Measurements from ENCODE around the gene DCAF11. TPM values are rescaled to one million over a fixed set of nuclear protein-coding genes. Genes with fewer than 3 reads are reported as not detected.

DCAF11 gene
- total RNA-seq, 1 donor from 2014 or later, result 26.9 TPM

- FAIRE-seq, result no peak
- DNase-seq (ENCODE audit: low read depth), result no peak
- Histone ChIP-seq H2AFZ (ENCODE audit: low read depth, low read length) (no peak within 1 kb of the TSS), H3K9ac (ENCODE audit: low read length) (no peak within 1 kb of the TSS), H3K79me2 (ENCODE audit: insufficient read depth, low read length) (no peaks in the 10 kb centered on the region), H3K36me3 (ENCODE audit: insufficient read depth, low read length) (no peaks in the 10 kb centered on the region), H3K9me3 (ENCODE audit: insufficient read depth, low read depth, low read length) (no peaks in the 10 kb centered on the region), H3K27me3 (ENCODE audit: insufficient read depth, low read length) (peaks cover 3% of the 10 kb centered on the region), H3K4me1 (ENCODE audit: insufficient read depth, low read length) (no peaks in the 10 kb centered on the region), H3K4me2 (ENCODE audit: low read length) (no peak within 1 kb of the TSS), H3K4me3 (ENCODE audit: insufficient read depth, low read depth, low read length) (no peak within 1 kb of the TSS), H4K20me1 (ENCODE audit: insufficient read depth, low read length) (no peaks in the 10 kb centered on the region), H3K27ac (ENCODE audit: low read depth, low read length) (no peak within 1 kb of the TSS)
- Mint-ChIP-seq H3K27ac (ENCODE audit: unreplicated experiment) (no peak within 1 kb of the TSS), H3K4me3 (ENCODE audit: unreplicated experiment) (peak within 1 kb of the TSS; percentile 34), H3K9me3 (ENCODE audit: unreplicated experiment) (no peaks in the 10 kb centered on the region), H3K27me3 (ENCODE audit: low read depth, unreplicated experiment) (peaks cover 75% of the 10 kb centered on the region), H3K36me3 (ENCODE audit: low read depth, unreplicated experiment) (peaks cover 2% of the 10 kb centered on the region), H3K4me1 (ENCODE audit: low read depth, unreplicated experiment) (no peaks in the 10 kb centered on the region)
- no peak for TF ChIP-seq EZH2 (IDR thresholded peaks at IDR 0.05; ENCODE audit: insufficient read depth, low read length)
- no peak for TF ChIP-seq CTCF (IDR thresholded peaks at IDR 0.05; ENCODE audit: insufficient read depth, low read depth, low read length)
Measured at GRCh38 chr14:24071144-24071697, 43.4 kb upstream of the DCAF11 start, which contains the start of gene CPNE6. CPNE6 (plus strand) TSS chr14:24071562; CDS start chr14:24072937, 1,375 bp downstream.

GRCh38 chr14:24071836-24072430 lies 42.6 kb upstream of the DCAF11 start:
- peaks cover 3% of the 10 kb centered on the region for H3K27me3 ChIP-seq (ENCODE audit: insufficient read depth, low read length)
- H3K79me2 ChIP-seq (ENCODE audit: insufficient read depth, low read length), result no peaks in the 10 kb centered on the region
- no peak overlapping the region for H3K4me2 ChIP-seq (ENCODE audit: low read length)
- FAIRE-seq (no peak), DNase-seq (ENCODE audit: low read depth) (no peak)
- Mint-ChIP-seq H3K4me3 (ENCODE audit: unreplicated experiment) (peak overlapping the region; percentile 34), H3K4me1 (ENCODE audit: low read depth, unreplicated experiment) (no peaks in the 10 kb centered on the region), H3K36me3 (ENCODE audit: low read depth, unreplicated experiment) (peaks cover 2% of the 10 kb centered on the region), H3K9me3 (ENCODE audit: unreplicated experiment) (no peaks in the 10 kb centered on the region), H3K27ac (ENCODE audit: unreplicated experiment) (no peak overlapping the region), H3K27me3 (ENCODE audit: low read depth, unreplicated experiment) (peaks cover 73% of the 10 kb centered on the region)
- H4K20me1 ChIP-seq (ENCODE audit: insufficient read depth, low read length), result no peaks in the 10 kb centered on the region
- H3K9ac ChIP-seq (ENCODE audit: low read length), result no peak overlapping the region
- H3K36me3 ChIP-seq (ENCODE audit: insufficient read depth, low read length), result no peaks in the 10 kb centered on the region
- no peak overlapping the region for H2AFZ ChIP-seq (ENCODE audit: low read depth, low read length)
- no peak overlapping the region for H3K27ac ChIP-seq (ENCODE audit: low read depth, low read length)
- no peaks in the 10 kb centered on the region for H3K4me1 ChIP-seq (ENCODE audit: insufficient read depth, low read length)
- TF ChIP-seq CTCF (IDR thresholded peaks at IDR 0.05; ENCODE audit: insufficient read depth, low read depth, low read length) (no peak), EZH2 (IDR thresholded peaks at IDR 0.05; ENCODE audit: insufficient read depth, low read length) (no peak)
- no peak overlapping the region for H3K4me3 ChIP-seq (ENCODE audit: insufficient read depth, low read depth, low read length)
- H3K9me3 ChIP-seq (ENCODE audit: insufficient read depth, low read depth, low read length), result no peaks in the 10 kb centered on the region

DNA sequence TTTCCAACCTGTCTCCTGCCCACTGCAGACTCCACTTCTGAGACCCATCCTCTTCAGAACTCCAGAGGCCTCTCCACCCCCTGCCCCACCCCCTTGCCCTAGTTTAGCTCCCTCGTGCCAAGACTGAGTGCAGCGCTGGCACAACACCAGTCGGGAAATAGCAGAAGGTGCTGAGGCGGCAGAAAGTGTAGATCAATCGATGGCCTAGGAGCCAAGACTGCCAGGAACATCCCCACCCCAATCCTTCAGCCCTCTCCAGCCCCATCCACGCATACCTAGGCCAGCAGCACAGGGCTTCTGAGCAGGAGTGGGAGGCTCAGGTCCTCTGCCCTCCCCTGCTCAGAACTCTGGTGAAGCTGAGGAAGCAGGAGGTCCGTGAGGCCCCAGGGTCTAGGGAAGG lies 42.1 kb upstream of the DCAF11 start:
- Histone ChIP-seq H3K79me2 (ENCODE audit: insufficient read depth, low read length) (no peaks in the 10 kb centered on the region), H3K27me3 (ENCODE audit: insufficient read depth, low read length) (peaks cover 3% of the 10 kb centered on the region), H3K4me3 (ENCODE audit: insufficient read depth, low read depth, low read length) (no peak overlapping the region), H3K9me3 (ENCODE audit: insufficient read depth, low read depth, low read length) (no peaks in the 10 kb centered on the region), H3K4me2 (ENCODE audit: low read length) (no peak overlapping the region), H3K4me1 (ENCODE audit: insufficient read depth, low read length) (no peaks in the 10 kb centered on the region), H3K27ac (ENCODE audit: low read depth, low read length) (no peak overlapping the region), H4K20me1 (ENCODE audit: insufficient read depth, low read length) (no peaks in the 10 kb centered on the region), H2AFZ (ENCODE audit: low read depth, low read length) (no peak overlapping the region), H3K36me3 (ENCODE audit: insufficient read depth, low read length) (no peaks in the 10 kb centered on the region), H3K9ac (ENCODE audit: low read length) (no peak overlapping the region)
- Mint-ChIP-seq H3K36me3 (ENCODE audit: low read depth, unreplicated experiment) (peaks cover 2% of the 10 kb centered on the region), H3K4me3 (ENCODE audit: unreplicated experiment) (no peak overlapping the region), H3K27me3 (ENCODE audit: low read depth, unreplicated experiment) (peaks cover 73% of the 10 kb centered on the region), H3K9me3 (ENCODE audit: unreplicated experiment) (no peaks in the 10 kb centered on the region), H3K4me1 (ENCODE audit: low read depth, unreplicated experiment) (no peaks in the 10 kb centered on the region), H3K27ac (ENCODE audit: unreplicated experiment) (no peak overlapping the region)
- FAIRE-seq (no peak), DNase-seq (ENCODE audit: low read depth) (no peak)
- TF ChIP-seq CTCF (IDR thresholded peaks at IDR 0.05; ENCODE audit: insufficient read depth, low read depth, low read length), result no peak
- no peak for TF ChIP-seq EZH2 (IDR thresholded peaks at IDR 0.05; ENCODE audit: insufficient read depth, low read length)

All from astrocyte (in vitro differentiated cells and primary cell).